ENCODE data around the gene GEMIN7.

- TF ChIP-seq CTCF (IDR thresholded peaks at IDR 0.05 in 8 of 11, conservative IDR thresholded peaks at IDR 0.05 in 3 of 11): no peak
- no peak for TF ChIP-seq POLR2A (IDR thresholded peaks at IDR 0.05)
- no peak for TF ChIP-seq POLR2AphosphoS5 (IDR thresholded peaks at IDR 0.05)
These were observed 8.8 kb upstream of the GEMIN7 start for GRCh38 chr19:45070214-45070613.

Data from spleen (tissue), 7 donors.